ENCODE measurements around the gene GGN. TPM values are rescaled to one million over a fixed set of nuclear protein-coding genes. Genes with fewer than 3 reads are reported as not detected.
"Not testable (repeated sequence)": the region's sequence is repeated elsewhere in the genome, so short reads cannot be mapped to it uniquely, and the experiment has no call there.

GGN gene
- total RNA-seq, 1 donor: 0.86 TPM

DNA sequence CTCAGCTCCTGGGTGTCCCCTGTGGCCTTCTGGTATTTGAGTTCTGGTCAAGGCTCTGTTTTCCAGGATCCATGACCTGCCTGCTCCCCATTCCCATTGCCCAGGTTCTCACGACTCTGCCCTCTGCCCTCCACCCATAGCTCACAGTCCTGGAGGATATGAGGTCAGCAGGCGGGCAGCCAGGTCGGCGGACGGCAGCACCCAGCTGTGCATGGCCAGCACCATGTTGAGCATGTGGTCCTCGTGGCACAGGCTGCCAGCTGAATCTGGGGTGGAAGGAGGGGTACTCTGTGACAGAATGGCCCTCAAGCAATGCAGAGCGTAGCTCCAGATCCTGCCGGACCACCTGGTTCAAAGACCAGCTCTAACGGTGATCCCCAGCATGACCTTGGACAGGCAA is 33.1 kb upstream of the GGN start:
- DNase-seq (ENCODE audit: low read depth): no peak
- no peak overlapping the region for H3K4me3 ChIP-seq (ENCODE audit: low read depth, low read length)
- TF ChIP-seq, protein P1, sequence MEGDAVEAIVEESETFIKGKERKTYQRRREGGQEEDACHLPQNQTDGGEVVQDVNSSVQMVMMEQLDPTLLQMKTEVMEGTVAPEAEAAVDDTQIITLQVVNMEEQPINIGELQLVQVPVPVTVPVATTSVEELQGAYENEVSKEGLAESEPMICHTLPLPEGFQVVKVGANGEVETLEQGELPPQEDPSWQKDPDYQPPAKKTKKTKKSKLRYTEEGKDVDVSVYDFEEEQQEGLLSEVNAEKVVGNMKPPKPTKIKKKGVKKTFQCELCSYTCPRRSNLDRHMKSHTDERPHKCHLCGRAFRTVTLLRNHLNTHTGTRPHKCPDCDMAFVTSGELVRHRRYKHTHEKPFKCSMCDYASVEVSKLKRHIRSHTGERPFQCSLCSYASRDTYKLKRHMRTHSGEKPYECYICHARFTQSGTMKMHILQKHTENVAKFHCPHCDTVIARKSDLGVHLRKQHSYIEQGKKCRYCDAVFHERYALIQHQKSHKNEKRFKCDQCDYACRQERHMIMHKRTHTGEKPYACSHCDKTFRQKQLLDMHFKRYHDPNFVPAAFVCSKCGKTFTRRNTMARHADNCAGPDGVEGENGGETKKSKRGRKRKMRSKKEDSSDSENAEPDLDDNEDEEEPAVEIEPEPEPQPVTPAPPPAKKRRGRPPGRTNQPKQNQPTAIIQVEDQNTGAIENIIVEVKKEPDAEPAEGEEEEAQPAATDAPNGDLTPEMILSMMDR (IDR thresholded peaks at IDR 0.05; ENCODE audit: insufficient read depth, low read depth, low read length): no peak

DNA sequence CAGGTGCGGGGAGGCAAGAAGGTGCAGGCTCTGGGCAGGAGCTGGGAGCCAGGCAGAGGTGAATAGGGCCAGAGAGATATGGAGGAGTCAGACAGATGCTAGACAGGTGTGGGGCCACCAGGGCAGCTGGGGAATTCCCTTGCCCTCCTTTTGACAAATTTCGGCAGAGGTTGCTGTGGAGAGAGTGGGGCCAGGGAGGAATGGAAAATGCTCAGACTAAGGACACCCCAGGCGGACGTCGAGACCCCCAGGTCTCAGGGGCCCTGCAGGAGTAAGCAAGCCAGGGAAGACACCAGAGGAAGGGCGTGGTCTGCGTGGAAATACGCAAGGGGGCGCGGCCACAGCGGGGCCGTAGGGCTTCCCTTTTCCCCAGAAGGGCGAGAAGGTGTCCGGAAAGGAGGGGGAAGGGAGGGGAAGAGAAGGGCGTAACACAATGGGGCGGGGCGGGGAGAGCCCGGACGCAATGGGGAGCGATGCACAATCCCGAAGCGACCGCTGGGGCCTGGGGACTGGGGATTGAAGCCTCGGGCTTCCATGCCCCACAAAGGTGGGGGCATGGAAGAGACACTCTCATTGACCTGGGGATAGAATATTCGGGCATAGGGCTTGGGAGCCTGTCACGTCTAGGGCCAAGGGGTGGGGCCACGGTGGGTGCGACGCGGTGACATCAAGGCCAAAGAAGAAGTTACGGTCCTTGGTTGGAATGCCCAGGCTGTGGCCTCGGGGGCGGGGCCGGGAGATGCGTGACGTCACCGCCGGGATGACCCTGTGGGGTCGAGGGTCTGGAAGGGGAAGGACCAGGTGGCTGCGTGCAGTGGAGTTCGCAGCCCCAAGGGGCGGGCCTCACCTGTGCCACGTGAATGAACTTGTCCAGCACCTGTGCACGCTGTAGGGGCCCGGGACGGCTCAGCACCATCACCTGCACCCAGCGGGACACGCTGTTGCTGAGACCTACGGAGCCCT is 30.0 kb upstream of the GGN start:
- TF ChIP-seq, protein P1 (IDR thresholded peaks at IDR 0.05; ENCODE audit: insufficient read depth, low read depth, low read length): no peak
- peak; percentile 20 for DNase-seq (ENCODE audit: low read depth)
- peak overlapping the region; percentile 50 for H3K4me3 ChIP-seq (ENCODE audit: low read depth, low read length)

DNA sequence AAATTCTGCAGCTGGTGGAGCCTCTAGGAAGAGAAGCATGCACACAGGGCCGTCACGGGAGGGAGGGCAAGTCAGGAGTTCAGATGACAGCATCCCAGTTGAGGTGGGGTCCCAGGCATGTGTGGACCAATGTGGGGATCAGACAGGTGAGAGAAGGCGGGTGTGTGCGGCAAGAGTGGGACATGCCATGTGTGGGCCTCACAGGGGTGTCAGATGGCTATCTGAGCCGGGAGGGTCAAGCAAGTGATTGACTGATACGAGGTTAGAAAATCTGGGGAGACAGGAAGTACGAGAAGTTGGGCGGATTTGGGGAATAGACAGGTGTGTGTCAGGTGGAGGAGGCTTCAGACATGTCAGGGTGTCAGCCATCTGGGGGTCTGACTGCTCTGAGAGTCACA is 29.3 kb upstream of the GGN start:
- TF ChIP-seq, protein P1 (IDR thresholded peaks at IDR 0.05; ENCODE audit: insufficient read depth, low read depth, low read length): no peak
- H3K4me3 ChIP-seq (ENCODE audit: low read depth, low read length): no peak overlapping the region
- no peak for DNase-seq (ENCODE audit: low read depth)

DNA sequence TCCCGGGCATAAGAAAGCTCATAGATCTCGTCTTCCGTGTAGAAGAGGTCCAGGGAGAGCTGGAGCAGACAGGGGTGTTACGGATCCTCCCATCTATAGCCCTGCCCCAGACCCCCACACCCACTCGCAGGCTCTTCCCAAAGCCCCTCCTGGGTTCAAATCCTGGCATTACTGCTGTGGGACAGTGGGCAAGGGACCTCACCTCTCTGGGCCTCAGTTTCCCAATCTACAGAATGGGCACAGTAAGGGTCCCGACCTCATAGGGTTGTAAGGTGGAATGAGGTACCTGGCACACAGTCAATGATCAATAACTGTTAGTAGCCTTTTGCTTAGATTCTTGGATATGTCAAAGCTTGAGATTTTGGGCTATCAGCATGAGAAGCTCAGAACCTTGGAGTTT is 25.6 kb upstream of the GGN start:
- DNase-seq (ENCODE audit: low read depth): no peak
- H3K4me3 ChIP-seq (ENCODE audit: low read depth, low read length): no peak overlapping the region
- TF ChIP-seq, protein P1 (IDR thresholded peaks at IDR 0.05; ENCODE audit: insufficient read depth, low read depth, low read length): no peak

DNA sequence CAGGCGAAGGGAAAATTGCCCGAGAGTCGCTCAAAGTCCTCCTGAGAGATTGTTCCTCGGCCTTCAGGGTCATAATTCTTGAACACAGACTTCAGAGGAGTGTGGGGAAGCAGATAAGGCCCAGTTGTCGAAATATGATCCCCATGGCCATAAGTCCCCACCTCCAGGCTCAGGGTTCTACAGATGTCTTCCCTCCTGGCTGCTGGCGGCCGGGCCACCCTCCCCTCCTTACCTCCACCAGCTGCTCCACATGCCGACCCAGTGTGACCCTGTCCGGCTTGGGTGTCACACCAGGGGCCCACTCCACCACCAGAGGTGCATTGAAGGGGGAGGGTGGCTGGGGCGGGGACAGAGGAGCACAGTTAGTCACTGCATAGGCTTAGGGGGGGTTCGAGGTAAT is 25.1 kb upstream of the GGN start:
- DNase-seq (ENCODE audit: low read depth): no peak
- TF ChIP-seq, protein P1 (IDR thresholded peaks at IDR 0.05; ENCODE audit: insufficient read depth, low read depth, low read length): no peak
- no peak overlapping the region for H3K4me3 ChIP-seq (ENCODE audit: low read depth, low read length)

DNA sequence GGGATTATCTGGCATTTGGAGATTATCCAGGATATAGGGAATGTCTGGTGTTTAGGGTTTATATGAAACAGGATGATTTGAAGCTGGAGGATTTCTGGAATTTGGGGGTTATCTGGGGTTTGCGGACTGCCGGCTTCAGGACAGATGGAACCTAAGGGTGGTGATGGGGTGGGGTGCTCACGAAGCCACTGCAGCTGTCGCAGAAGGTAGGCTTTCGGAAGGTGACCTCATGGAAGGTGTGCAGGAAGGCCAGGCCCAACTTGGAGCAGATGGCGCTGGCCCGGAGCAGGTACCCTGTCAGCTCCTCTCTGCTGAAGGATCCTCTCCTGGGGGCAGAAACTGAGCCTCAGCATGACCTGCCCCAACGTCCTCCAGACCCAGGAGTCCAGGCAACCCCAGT is 24.7 kb upstream of the GGN start:
- no peak overlapping the region for H3K4me3 ChIP-seq (ENCODE audit: low read depth, low read length)
- DNase-seq (ENCODE audit: low read depth): no peak
- TF ChIP-seq, protein P1 (IDR thresholded peaks at IDR 0.05; ENCODE audit: insufficient read depth, low read depth, low read length): no peak

DNA sequence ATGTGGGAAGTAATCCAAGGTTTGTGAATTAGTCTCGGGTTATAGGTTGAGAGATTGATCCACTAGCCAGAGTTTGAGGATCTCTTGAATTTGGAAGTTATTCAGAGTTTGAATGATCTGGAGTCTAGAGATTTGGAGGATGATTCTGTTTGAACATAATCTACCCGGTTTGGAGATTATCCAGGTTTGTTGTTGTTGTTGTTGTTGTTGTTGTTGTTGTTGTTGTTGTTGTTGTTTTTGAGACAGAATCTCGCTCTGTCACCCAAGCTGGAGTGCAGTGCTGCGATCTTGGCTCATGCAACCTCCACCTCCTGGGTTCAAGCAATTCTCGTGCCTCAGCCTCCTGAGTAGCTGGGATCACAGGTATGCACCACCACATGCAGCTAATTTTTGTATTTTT is 24.1 kb upstream of the GGN start:
- not testable (repeated sequence) for H3K4me3 ChIP-seq (ENCODE audit: low read depth, low read length); DNase-seq (ENCODE audit: low read depth)
